ENCODE measurements around the gene DNAJC18. TPM values are rescaled to one million over a fixed set of nuclear protein-coding genes. Genes with fewer than 3 reads are reported as not detected.

Gene DNAJC18
- total RNA-seq, 4 donors from 2014 or later = 0.35 to 23.9 (median 3.4) TPM

- Histone ChIP-seq H3K9me3 (no peaks in the 10 kb centered on the region), H3K4me3 (peak overlapping the region; percentile 1 to 47 (median 34)), H3K27ac (peak overlapping the region; percentile 53 to 83 (median 70)), H3K4me1 (peaks cover 12 to 52% (median 24%) of the 10 kb centered on the region in 4 donors), H3K27me3 (no peaks in the 10 kb centered on the region), H3K36me3 (no peaks in the 10 kb centered on the region)
- peak in 1 of 3 donors; percentile 67 for DNase-seq
- TF ChIP-seq, protein P1, sequence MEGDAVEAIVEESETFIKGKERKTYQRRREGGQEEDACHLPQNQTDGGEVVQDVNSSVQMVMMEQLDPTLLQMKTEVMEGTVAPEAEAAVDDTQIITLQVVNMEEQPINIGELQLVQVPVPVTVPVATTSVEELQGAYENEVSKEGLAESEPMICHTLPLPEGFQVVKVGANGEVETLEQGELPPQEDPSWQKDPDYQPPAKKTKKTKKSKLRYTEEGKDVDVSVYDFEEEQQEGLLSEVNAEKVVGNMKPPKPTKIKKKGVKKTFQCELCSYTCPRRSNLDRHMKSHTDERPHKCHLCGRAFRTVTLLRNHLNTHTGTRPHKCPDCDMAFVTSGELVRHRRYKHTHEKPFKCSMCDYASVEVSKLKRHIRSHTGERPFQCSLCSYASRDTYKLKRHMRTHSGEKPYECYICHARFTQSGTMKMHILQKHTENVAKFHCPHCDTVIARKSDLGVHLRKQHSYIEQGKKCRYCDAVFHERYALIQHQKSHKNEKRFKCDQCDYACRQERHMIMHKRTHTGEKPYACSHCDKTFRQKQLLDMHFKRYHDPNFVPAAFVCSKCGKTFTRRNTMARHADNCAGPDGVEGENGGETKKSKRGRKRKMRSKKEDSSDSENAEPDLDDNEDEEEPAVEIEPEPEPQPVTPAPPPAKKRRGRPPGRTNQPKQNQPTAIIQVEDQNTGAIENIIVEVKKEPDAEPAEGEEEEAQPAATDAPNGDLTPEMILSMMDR (IDR thresholded peaks at IDR 0.05) = peak in 4 of 6 experiments; percentile 21 to 59 (median 55)
- no peak for TF ChIP-seq POLR2A (IDR thresholded peaks at IDR 0.05)
Observed at GRCh38 chr5:139385061-139386049, 54.0 kb downstream of the DNAJC18 start.

DNA sequence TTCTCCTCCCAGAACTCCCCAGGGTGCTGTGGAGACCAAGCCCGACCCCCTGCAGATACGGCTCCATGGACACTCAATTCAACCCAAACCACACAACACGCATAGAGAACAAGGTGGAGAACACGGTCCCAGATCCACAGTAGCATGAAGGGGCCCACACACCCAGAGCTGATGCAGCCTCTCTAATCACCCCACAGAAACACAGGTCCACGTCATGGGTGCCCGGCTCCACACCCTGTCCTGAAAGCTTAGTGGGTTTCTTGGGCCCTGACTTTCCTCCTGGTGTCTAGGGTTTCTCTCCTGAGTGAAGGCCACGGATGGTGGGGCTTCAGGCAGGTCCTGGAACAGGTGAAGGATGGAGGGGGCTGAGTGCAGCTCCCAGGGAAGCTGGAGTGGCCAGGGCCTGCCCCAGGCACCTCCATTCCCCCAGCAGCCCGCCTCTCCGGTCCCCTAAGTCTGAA lies 54.7 kb downstream of the DNAJC18 start:
- H3K4me1 ChIP-seq = peaks cover 12 to 52% (median 22%) of the 10 kb centered on the region in 4 donors

DNA sequence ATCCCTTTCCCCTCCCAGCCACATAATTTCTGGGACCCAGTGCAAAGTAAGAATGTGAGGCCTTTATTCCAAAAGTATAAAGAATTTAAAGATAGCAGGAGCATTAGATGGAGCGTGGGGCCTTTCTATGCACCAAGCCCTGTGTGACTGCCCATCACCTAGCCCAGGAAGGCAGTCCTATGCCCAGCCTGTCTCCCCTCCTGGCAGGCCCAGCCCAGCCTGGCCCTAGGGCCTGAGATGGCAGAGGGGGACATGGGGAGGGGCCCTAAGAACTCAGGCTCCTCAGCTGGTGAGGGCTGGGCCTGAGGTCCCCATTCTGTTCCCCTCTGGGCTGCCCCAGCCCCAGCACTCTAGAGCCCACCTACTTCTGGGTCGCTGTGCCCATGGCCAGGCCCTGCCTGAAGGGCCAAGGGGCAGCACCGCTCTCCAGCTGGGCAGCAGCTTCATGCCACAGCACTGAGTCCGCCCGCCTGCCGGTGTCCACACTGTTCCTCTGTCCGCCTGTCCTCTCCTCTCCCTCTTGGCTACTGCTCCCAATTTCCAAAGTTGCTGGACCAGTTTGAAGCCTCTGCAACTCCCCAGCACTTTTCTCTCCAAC lies 55.2 kb downstream of the DNAJC18 start:
- Histone ChIP-seq H3K4me1 (peaks cover 12 to 49% (median 22%) of the 10 kb centered on the region in 4 donors), H3K9me3 (no peaks in the 10 kb centered on the region), H3K36me3 (peaks cover 0 to 5% (median 0%) of the 10 kb centered on the region in 3 donors), H3K27me3 (no peaks in the 10 kb centered on the region), H3K27ac (peak overlapping the region; percentile 53 to 83 (median 70)), H3K4me3 (peak overlapping the region in 1 of 4 donors; percentile 44)
- TF ChIP-seq, protein P1 (IDR thresholded peaks at IDR 0.05) = no peak
- no peak for TF ChIP-seq POLR2A (IDR thresholded peaks at IDR 0.05)
- peak in 1 of 3 donors; percentile 48 for DNase-seq

More for the DNA sequence above, 54.7 kb downstream of the DNAJC18 start:
- no peak for TF ChIP-seq POLR2A (IDR thresholded peaks at IDR 0.05)
- TF ChIP-seq, protein P1 (IDR thresholded peaks at IDR 0.05) = no peak
- H3K36me3 ChIP-seq = peaks cover 0 to 5% (median 0%) of the 10 kb centered on the region in 3 donors
- H3K9me3 ChIP-seq = no peaks in the 10 kb centered on the region
- H3K4me3 ChIP-seq = peak overlapping the region; percentile 1 to 47 (median 34)
- peak overlapping the region; percentile 53 to 83 (median 70) for H3K27ac ChIP-seq
- peak in 1 of 3 donors; percentile 44 for DNase-seq
- H3K27me3 ChIP-seq = no peaks in the 10 kb centered on the region

GRCh38 chr5:139383275-139383992 lies 55.9 kb downstream of the DNAJC18 start, which contains the start of gene SLC23A1:
Gene SLC23A1 (minus strand): TSS chr5:139383297. CDS start chr5:139383253, 44 bp downstream.
- peak in 2 of 3 donors; percentile 80 to 87 for DNase-seq
- peak within 1 kb of the TSS in 2 of 4 donors; percentile 42 to 44 for H3K4me3 ChIP-seq
- H3K27me3 ChIP-seq = no peaks in the 10 kb centered on the region
- peak within 1 kb of the TSS; percentile 53 to 83 (median 70) for H3K27ac ChIP-seq
- peak in 1 of 2 donors; percentile 52 for TF ChIP-seq POLR2A (IDR thresholded peaks at IDR 0.05)
- TF ChIP-seq, protein P1 (IDR thresholded peaks at IDR 0.05) = no peak
- H3K36me3 ChIP-seq = peaks cover 0 to 7% (median 0%) of the 10 kb centered on the region in 3 donors
- H3K4me1 ChIP-seq = peaks cover 12 to 42% (median 21%) of the 10 kb centered on the region in 4 donors
- H3K9me3 ChIP-seq = no peaks in the 10 kb centered on the region

GRCh38 chr5:139382807-139383206 lies 56.5 kb downstream of the DNAJC18 start:
- peaks cover 12 to 38% (median 15%) of the 10 kb centered on the region in 4 donors for H3K4me1 ChIP-seq
- peaks cover 0 to 13% (median 0%) of the 10 kb centered on the region in 3 donors for H3K36me3 ChIP-seq
- no peak for DNase-seq
- H3K4me3 ChIP-seq = peak overlapping the region in 2 of 4 donors; percentile 42 to 44
- peak overlapping the region in 3 of 4 donors; percentile 53 to 83 (median 60) for H3K27ac ChIP-seq
- TF ChIP-seq, protein P1 (IDR thresholded peaks at IDR 0.05) = no peak
- no peak for TF ChIP-seq POLR2A (IDR thresholded peaks at IDR 0.05)
- no peaks in the 10 kb centered on the region for H3K9me3 ChIP-seq
- no peaks in the 10 kb centered on the region for H3K27me3 ChIP-seq
